ENCODE results near the gene ERC2.

GRCh38 chr3:55711646-55712045, 756.6 kb downstream of the ERC2 start:
- TF ChIP-seq, protein P1, sequence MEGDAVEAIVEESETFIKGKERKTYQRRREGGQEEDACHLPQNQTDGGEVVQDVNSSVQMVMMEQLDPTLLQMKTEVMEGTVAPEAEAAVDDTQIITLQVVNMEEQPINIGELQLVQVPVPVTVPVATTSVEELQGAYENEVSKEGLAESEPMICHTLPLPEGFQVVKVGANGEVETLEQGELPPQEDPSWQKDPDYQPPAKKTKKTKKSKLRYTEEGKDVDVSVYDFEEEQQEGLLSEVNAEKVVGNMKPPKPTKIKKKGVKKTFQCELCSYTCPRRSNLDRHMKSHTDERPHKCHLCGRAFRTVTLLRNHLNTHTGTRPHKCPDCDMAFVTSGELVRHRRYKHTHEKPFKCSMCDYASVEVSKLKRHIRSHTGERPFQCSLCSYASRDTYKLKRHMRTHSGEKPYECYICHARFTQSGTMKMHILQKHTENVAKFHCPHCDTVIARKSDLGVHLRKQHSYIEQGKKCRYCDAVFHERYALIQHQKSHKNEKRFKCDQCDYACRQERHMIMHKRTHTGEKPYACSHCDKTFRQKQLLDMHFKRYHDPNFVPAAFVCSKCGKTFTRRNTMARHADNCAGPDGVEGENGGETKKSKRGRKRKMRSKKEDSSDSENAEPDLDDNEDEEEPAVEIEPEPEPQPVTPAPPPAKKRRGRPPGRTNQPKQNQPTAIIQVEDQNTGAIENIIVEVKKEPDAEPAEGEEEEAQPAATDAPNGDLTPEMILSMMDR (IDR thresholded peaks at IDR 0.05; ENCODE audit: extremely low read depth in 1 of 2, insufficient read depth in 1 of 2, low read depth in 1 of 2, low read length in 2 of 2) = no peak
- no peak for TF ChIP-seq EZH2 (IDR thresholded peaks at IDR 0.05; ENCODE audit: borderline replicate concordance, low read depth, low read length, severe bottlenecking)
